GM23338 (cell line): ENCODE results near the gene CELA3A.
"Not testable (repeated sequence)": the region's sequence is repeated elsewhere in the genome, so short reads cannot be mapped to it uniquely, and the experiment has no call there.

ENCODE experiments used
- EZH2 ChIP-seq: fragments of 200-600 bp; sonication (generic); IDR thresholded peaks from one replicate; pipeline ENCODE4 v1.8.0; 2017; ENCODE audit warnings: antibody characterized with exemption, mild to moderate bottlenecking, low read depth; ENCODE audit not compliant: unreplicated experiment
- EZH2phosphoT487 ChIP-seq: fragments of 200-600 bp; sonication (generic); IDR thresholded peaks from one replicate; pipeline ENCODE4 v1.8.1; 2018; ENCODE audit warnings: antibody characterized with exemption; ENCODE audit not compliant: unreplicated experiment
- NANOG ChIP-seq: IDR thresholded peaks from 2 replicates; pipeline ENCODE4 v1.6.1; 2016; ENCODE audit warnings: antibody characterized with exemption, borderline replicate concordance
- POLR2AphosphoS5 ChIP-seq: IDR thresholded peaks from 2 replicates; pipeline ENCODE4 v1.6.1; 2016; ENCODE audit warnings: antibody characterized with exemption, low read depth
- TF ChIP-seq, protein P1 (sequence below), 2 experiments: fragments of 200-600 bp in 1 of 2; sonication (generic) in 1 of 2; conservative IDR thresholded peaks; 2 replicates each; pipeline versions ENCODE4 v1.5.1 to v1.6.1; 2016 to 2017; ENCODE audit warnings: antibody characterized with exemption in 2 of 2, low read depth in 2 of 2, mild to moderate bottlenecking in 2 of 2, moderate library complexity in 1 of 2

DNA sequence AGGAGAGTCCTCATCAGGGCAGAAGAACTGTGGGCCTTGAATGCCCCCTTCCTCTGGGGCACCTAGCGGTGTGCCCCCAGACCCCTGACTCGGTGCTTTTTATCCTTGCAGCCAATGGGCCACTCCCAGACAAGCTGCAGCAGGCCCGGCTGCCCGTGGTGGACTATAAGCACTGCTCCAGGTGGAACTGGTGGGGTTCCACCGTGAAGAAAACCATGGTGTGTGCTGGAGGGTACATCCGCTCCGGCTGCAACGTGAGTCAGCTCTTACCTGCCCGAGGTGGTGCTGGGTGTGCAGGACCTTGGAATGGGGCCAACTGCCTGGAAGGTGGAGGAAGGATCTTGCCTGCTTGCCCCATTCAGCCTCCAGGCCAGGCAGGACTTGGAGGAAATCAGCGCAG lies 5.8 kb downstream of the CELA3A start:
- TF ChIP-seq, protein P1, sequence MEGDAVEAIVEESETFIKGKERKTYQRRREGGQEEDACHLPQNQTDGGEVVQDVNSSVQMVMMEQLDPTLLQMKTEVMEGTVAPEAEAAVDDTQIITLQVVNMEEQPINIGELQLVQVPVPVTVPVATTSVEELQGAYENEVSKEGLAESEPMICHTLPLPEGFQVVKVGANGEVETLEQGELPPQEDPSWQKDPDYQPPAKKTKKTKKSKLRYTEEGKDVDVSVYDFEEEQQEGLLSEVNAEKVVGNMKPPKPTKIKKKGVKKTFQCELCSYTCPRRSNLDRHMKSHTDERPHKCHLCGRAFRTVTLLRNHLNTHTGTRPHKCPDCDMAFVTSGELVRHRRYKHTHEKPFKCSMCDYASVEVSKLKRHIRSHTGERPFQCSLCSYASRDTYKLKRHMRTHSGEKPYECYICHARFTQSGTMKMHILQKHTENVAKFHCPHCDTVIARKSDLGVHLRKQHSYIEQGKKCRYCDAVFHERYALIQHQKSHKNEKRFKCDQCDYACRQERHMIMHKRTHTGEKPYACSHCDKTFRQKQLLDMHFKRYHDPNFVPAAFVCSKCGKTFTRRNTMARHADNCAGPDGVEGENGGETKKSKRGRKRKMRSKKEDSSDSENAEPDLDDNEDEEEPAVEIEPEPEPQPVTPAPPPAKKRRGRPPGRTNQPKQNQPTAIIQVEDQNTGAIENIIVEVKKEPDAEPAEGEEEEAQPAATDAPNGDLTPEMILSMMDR (conservative IDR thresholded peaks at IDR 0.05; ENCODE audit: low read depth in 2 of 2): not testable (repeated sequence)
- TF ChIP-seq POLR2AphosphoS5, EZH2phosphoT487, NANOG, EZH2: not testable (repeated sequence)
